Erythroblast (primary cell): ENCODE measurements around the gene TBXA2R.

Experiments
- GATA1 ChIP-seq: IDR thresholded peaks from 2 replicates; pipeline ENCODE4 v1.6.1; 2011; ENCODE audit warnings: low read depth, mild to moderate bottlenecking, control low read depth, low read length, moderate library complexity
- POLR2A ChIP-seq: IDR thresholded peaks from 2 replicates; pipeline ENCODE4 v1.6.1; 2011; ENCODE audit warnings: mild to moderate bottlenecking, low read length

DNA sequence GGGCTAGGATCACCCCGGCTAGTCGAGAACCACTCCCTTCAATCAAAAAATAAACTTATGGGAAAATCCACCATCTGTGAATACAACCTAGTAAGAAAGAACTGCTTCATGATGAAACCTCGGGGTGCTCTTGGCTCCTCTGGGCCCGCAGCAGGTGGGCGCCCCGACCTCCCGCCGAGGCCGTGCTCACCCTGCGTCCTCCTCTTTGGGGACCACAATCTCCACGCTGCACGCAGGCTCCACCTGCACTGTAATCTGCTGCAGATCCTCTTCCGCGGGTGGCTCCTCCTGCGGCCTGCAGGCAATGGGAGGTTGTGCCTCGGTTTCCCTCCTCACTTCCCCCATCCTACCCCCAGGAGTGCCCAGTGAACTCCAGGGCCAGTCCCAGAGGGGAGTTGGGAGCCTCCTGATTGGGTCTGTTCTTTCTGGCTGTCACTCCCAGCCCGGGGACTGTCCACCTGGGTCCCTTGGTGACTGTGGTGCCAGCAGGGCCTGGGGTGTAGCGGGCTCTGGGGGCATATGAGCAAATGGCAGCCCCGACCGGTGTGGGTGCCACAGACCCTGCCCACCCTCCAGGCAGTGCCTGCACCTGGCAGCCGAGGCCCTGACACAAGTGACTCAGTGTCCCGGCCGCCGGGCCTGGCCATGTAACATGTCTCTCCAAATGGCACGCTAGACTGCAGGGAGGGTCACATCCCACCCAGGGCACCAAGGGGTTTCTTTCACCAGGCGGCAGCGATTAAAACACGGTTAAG is 35.0 kb upstream of the TBXA2R start:
- TF ChIP-seq POLR2A, result no peak
- TF ChIP-seq GATA1, result no peak
